GM21390 (cell line): Measurements from ENCODE around the gene YARS1.

ENCODE experiments used
- ATAC-seq: cut with Tn5 transposase; IDR thresholded peaks from one replicate; pipeline ENCODE4 v1.9.1; 2021; ENCODE audit not compliant: unreplicated experiment

YARS1 gene

DNA sequence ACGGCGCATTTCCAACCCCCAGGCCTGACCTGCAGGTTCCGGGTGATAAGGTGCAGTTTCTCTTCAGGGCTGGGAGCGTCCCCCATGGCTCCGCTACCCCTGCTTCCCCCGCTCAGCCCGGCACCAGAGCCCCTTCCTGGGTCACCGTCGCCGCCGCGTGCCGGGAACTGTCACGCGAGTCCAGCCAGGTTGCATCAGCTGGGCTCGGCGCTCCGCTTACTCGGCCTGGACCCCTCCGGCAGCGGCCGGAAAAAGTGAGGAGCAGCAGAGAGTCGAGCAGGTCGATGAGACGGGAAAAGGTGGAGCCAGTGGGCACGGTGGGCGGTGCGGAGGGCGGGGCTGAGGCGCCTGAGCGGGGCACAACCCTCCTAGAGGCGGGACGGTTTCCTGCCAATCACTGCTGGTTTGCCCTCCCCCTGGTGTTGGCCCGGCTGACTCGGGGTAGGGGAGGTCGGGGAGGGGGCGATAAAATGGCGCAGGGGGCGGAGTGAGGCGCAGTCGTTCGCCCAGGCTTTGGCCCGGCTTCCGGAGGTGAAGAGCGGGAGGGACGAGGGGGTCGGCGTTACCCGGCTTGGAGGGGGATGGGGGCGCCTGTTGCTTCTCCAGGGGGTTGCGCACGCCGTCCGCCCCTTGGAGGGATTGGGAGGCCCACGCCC is at the start of gene YARS1, which contains the start of gene S100PBP:
Gene YARS1, minus strand, starts transcription at position 200 of the 656 bp plus-strand sequence. Its CDS starts 114 bp downstream, at position 86.
Gene S100PBP, plus strand, starts transcription at position 495 of the 656 bp plus-strand sequence. CDS start 8,447 bp downstream, outside the sequence.
- ATAC-seq, result peak; percentile 78

DNA sequence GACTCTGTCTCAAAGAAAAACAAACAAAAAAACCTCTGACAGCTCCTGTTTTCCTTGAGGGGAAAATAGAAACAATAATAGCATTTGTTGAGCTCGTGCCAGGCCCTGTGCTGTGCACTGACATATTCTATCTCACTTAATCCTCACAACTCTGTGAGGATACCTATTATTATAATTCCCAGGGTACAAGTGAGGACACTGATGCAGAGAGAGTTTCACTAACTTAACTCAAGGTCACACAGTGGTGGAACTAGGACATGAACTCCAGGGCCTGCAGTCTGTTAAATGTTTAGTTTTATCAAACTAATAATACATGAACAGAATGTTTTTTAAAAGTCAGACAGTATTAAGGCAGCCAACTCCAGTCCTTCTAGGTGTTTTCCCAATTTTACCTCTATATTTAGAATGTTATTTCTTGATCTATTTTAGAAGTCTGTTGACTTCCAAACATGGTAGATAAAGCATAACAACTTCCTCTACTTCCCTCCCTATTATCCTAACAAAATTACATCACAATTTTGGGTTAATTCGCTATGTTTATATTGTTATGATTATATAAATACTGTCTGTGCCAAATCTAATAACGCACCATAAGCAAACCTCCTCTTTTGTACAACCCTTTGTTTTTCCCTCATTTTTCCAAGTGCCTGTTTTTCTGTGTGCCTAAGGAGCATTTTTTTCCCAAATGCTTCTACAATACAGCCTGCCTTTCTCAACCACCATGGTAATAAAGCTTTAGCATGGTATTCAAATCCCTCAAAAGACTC is 48.7 kb upstream of the YARS1 start:
- ATAC-seq, result no peak

DNA sequence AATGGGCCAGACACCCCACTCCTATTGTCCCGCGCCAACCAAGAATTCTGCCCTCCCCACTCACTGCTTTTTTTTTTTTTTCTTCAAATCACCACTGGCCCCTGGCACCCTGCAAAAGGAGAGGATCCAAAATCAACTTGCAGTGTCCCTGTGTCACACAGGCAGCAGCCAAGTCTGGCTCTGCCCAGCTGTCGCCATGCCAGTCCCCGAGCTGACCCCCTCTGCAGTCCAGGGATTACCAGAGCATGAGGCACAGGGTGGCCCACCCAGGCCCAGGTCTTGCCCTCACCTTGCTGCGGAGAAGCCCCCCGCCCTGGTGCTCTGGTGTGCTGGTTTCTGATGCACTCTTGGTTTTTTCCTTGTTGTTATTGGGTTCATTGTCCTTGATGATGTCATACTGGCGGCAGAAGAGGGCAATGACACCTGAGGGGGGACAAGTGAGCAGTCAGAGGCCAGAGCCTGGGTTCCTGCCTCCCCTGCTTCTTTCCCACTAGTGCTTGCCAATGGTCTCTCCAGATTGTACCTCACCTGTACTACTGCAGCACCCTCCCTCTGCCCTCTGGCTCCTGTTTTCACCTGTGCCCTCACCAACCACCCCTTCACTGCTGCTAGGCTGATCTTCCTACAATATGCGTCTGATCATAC is 47.3 kb upstream of the YARS1 start:
- no peak for ATAC-seq

DNA sequence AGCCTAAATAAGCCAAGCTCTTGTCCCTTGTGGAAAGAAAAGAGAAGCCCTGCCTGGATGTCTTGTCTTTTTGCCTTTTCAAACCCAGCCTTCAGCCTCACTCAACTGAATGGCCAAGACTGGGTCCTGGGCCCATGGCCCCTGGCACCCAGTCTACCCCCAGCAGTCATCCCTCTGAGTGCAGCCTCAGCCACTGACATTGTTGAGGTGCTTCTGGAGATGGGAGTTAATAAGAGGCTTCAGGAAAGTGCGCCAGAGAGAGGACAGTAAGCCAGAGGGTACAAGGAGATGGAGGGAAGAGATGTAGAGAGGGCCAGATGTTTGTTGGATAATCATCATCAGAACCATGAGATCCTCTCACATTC is 46.7 kb upstream of the YARS1 start:
- ATAC-seq, result no peak

DNA sequence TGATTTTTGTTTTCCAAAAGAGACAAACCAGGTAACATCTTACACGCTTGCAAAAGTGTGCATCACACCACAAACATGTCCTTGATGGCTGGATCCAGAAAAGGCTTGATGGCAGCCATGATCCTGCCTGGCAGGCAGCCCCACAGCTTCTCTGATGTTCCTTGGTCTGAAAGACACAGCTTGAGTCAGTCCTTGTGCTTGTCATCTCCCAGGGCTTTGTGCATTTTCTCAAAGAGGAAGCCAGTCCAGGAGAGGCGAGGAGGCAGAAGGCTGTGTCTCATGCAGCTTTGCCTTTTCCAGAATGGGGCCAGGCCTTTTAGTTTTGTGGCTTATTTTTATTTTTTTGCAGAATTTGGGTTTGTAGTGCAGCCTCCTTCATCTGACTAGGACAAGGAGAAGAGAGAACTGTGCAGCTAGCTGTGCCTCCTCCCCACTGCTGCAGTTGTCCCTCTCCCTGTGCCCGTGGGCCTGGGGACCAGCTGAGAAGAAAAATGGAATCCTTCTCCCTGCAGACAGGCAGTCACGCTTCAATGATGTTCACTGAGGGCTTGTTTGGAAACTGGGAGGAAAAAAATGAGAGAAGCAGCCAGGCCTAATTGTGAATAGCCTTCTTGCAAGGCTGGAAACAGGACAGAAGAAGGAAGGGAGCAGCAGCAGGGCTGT is 46.2 kb upstream of the YARS1 start:
- ATAC-seq, result no peak

DNA sequence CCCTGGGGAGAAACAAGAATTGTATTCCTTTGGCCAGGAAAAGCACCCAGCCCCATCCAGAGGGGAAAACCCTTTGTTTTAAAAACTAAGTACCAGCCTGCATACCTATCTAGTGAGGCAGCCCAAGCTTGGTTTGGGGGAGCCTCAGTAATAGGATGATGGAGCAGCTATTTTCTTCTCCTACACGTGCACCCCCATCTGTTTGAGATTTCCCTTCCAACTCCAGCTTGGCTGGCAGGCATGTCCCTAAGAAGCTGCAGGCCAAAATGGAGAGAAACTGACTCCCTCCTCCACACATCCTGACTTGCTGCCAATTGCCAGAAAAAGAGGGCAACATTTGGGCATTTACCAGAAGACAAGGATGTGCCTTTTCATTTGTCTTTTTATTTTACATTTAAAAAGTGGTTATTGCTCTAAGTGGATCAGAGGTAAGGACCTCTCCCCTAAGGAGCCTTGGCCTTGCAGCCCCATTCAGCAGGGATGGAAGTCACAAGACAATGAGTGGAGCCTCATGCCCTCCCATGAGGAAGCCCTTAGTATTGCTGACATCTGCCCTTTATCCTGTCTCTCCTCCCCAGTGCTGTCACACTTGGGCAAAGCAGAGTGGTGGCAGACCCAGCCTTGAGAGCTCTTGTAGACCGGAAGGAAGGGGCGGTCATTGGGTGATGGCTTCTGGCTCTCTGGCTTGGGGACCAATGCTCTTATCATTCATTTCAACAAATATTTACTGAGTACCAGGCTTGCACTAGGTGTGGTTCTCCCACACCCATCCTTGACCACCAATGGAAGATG is 44.9 kb upstream of the YARS1 start:
- ATAC-seq, result no peak

DNA sequence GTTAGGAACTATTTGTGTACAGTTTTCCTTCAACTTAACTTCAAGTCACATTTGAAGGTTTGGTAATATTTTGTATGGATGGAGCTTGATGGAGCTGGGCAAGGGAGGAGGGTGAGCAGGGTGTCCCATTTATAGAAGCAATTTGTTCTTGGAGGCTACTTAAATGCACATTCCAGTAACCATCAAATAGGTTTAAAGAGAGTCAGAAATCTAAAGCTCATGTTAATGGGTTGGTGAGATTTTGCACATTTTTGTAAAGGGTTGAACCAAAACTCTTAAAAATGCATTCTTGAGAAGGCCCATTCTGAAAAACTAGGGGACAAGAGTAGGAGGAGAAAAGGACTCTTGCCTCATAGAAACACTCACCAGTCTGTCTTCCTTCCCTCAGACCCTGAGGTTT is 43.4 kb upstream of the YARS1 start:
- ATAC-seq, result no peak

DNA sequence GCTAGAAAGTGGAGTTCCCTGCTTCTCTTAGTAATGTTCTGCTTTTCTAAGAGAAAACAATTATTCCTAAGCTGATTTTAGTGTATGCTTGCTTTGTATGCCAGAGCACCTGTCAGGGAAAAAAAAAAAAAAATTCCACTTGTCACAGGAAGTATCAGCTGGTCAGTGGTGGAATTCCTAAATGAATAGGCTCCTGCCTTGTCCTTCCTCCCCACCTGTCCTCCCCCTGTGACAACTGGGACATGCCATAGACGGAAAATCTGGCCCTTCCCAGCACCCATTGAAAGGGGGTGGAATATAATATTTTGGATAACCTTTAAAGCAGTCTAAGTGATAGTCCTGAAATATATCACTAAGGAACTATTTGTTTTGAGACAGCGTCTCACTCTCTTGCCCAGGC is 42.8 kb upstream of the YARS1 start:
- ATAC-seq, result no peak

DNA sequence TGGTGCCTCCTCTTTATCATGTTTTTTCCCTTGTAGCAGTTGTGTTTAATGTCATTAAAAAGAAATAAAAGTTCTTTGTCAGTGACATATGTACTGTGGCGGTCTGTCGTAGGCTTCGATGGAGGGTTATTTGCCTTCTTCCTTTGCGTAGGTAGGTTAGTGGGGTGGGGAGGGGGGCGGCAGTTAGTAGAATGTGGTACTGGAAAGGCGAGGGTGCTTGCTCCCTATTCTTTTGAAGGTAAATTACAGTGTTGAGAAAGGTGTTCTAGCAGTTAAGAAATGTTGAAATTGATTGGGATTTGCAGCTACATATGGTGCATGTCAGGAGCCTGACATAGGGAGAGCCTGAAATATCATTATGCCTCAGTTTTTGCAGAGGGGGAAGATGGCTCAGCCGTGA is 41.6 kb upstream of the YARS1 start:
- ATAC-seq, result no peak

DNA sequence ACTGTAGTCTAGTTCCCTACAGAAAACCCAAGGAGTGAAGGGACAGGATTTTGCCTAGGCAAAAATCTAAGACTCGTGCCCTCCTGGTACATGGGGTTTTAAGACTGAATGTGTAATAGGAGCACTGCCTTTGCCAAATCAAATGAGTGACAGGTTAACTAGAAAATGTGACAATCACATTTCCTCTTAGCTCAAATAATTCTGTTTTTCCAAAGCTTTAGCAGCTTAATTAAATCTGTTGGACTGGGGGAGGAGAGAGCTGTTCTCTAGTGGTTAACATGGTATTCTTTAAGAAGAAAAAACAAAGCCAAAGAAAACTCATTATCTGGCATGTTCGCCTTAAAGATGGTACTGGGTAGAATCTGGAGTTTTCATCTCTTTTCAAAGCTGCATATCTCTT is 41.0 kb upstream of the YARS1 start:
- no peak for ATAC-seq

DNA sequence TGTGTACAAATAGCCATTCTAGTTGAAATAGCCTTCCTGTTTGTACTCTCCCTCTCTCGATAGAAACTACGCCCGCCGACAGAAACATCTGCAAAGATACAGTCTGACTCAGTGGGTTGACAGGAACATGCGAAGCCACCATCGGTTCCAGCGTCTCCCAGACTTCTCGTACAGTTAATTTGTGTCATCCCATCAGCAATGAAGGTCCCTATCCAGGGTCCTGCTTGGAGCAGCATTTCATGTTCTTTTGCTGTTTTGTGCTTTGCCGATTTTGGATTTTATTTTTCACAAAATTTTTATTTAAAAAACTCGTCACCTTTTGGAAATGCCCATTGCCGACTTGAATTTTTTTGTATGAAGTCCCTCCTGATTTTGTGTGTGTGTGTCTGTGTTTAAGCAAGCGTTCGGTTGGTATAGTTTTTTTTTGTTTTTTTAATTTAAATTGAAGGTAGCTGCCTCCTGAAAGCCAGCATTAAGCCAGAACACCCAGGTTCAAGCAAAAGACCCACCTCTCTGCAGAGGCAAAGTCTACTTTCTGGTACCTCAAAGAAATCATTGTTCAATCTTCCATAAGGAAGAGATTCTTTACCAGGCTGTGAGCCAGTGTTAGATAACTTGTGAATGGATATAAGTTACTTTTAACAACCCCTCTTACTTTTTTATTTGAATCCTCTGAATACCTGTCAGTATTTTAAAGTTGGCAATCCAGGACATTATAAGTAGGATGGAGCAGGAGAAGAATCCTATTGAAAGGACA is 38.9 kb upstream of the YARS1 start:
- no peak for ATAC-seq

DNA sequence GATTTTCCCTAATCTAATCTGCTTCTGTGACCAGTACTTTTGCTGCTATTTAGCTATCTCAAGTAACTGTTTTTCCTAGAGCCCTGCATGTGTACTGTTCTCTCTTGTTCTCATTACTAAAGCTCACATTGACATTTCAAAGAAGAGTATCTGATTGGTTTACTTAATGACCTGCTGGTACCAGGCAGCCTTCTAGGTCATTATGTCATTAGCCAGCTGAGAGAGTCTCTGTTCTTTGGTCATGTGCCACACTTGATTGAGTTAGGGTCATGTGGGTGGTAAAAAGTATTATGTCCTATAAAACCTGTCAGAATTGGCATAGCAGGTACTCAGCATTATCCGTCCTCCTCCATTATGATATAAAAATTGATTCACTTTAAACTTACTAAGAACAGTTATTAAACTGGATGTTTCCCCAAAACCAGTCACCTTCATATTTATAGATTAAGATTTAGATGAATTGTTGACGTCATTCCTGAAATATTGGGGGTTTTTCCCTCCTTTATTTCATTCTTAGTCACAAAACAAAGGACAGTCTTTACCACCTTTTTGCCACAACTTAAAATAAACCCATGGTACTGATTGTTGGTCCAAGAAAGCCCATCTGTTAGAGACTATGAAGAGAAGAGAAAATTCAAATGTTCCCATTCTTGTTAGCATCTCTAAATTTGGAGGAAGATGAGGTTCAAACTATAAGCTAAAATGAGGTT is 31.4 kb upstream of the YARS1 start:
- no peak for ATAC-seq

DNA sequence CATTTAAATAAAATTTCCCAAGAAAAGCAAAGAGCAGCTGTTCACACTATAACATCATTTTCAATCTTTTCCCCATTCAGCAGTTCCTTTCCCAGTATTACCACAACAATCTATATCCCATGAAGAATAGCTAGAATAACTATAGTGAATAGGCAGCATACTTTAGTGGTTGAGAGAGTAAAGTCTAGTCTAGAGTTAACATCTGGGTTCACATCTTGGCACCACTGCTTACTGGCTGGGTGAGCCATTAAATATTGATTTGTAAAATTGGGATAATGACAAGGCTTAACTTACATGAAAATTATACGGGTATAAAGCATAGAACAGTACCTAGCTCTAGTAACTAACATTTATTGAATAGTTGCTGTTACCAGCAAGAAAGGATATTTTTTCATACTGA is 14.7 kb upstream of the YARS1 start:
- ATAC-seq, result no peak

DNA sequence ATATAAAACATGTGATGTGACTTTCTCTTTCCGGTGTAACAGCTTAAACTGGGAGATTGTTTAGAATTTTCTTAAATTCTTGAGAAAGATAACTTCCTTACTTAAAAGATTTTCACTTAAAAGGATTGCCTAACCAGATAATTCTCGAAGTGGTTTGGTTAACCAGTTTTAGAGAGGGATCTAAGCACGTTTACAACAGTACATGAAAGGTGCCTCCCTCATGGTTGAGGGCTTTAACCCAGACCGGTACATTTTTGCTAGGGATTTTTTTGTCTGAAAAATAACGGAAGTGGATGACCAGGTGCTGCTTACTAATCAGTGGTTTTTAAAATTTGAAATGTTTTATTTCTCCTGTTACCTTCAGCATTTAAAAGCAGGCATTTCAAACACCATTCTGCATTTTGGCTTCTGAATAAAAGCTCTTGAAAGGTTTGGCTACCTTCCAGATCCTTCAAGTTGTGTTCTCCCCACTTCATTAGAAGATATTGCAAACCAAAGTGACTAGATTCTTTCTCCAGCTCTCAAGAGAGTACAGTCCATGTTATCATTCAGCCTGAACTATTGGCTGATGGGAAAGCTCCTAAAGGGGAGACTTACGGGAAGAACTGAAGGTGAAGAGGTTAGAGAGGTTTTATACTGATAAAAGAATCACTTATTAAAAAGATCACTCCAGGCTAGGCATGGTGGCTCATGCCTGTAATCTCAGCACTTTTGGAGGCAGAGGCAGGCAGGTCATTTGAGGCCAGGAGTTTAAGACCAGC is 13.1 kb upstream of the YARS1 start:
- ATAC-seq, result no peak

DNA sequence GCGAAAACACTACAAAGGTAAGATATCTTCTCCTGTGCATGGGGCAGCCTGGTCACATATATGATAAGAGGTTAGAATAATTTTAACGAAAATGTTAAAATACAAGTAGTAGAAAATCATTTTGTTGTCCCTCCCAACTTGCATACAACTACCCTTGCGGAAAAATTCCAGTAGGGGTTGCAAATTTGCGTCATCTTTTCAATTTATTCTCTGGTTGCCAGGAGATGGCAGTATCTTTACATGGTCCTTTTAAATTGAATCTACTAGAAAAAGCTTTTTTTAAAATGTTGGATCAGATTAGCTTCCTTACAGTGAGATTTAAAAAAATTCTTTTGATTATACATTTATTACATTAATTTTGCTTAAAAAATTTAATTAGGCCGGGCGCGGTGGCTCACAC is 11.2 kb upstream of the YARS1 start:
- ATAC-seq, result no peak

DNA sequence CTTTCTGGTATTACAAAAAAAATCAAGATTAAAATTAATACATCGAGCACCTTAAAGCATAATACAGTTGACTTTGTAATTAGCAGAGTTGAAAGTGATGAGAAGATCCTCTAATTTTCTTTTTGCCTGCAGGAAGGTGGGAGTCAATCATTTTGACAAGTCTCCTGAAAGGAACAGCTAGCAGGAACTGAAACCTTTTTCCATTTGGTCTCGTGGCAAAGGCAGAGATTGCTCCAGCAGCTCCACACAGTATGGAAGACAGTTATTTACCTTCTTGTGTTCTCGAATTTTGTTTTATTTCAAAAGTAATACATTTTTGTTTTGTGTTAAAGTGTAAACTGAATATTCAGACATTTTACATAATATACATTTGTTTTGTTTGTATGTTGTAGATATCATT is 8.0 kb upstream of the YARS1 start:
- no peak for ATAC-seq

DNA sequence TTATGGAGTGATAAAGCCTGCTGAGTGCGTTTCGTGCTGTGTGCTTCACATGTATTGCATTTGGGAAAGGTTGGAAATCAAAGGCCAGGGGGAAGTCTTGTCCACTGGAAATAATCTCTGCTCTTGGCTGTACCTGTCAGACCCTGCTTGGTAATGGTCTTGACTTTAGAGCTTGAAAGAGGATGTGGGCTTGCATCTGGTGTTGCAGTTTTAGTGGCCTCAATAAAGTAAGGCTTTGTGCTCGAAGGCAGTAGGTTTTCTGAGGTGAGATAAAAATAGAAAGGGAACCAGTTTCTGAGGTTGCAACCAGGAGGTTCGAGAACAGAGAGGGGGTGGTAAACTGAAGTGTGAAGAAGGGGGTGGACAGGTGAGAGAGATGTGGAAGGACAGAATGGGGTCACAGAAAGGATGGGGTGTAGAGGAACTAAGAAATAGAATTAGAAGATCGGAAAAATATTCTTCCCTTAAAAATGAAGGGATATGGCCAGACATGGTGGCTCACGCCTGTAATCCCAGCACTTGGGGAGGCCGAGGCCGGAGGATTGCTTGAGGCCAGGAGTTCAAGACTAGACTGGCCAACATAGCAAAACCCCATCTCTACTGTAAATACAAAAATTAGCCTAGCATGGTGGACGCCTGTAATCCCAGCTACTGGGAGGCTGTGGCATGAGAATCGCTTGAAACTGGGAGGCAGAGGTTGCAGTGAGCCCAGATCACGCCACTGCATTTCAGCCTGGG is 1.8 kb upstream of the YARS1 start:
- ATAC-seq, result peak; percentile 43
